ENCODE results near the gene MBTPS1. TPM values are rescaled to one million over a fixed set of nuclear protein-coding genes. Genes with fewer than 3 reads are reported as not detected.

Gene MBTPS1
- total and polyA plus RNA-seq, 4 donors = 28.9 to 108 (median 71.6) TPM

- no peaks in the 10 kb centered on the region for H3K4me1 ChIP-seq (ENCODE audit: control insufficient read depth in 1 of 2, insufficient read depth in 2 of 2, low read length in 2 of 2)
- 91 to 93% methylated on average over 19 of the region's 19 CpGs for WGBS, 2 donors
- no peak overlapping the region for H3K4me3 ChIP-seq (ENCODE audit: low read length in 2 of 2)
- H3K36me3 ChIP-seq (ENCODE audit: control insufficient read depth in 1 of 2, insufficient read depth in 2 of 2, low read length in 1 of 2) = peaks cover 0 to 4% of the 10 kb centered on the region in 2 donors
- no peaks in the 10 kb centered on the region for H3K27me3 ChIP-seq (ENCODE audit: control insufficient read depth in 1 of 2, insufficient read depth in 2 of 2, low read length in 1 of 2)
- H3K27ac ChIP-seq (ENCODE audit: low read depth in 1 of 2, low read length in 2 of 2) = no peak overlapping the region
- DNase-seq = peak in 1 of 2 donors; percentile 34
- intact Hi-C loops (cut with DNase I) = no loop called here
- no peak for ATAC-seq (ENCODE audit: low FRiP score)
- H3K9me3 ChIP-seq (ENCODE audit: control insufficient read depth, low read length) = no peaks in the 10 kb centered on the region
Observed at GRCh38 chr16:84045818-84046470, 70.8 kb downstream of the MBTPS1 start.

GRCh38 chr16:84045001-84045817, 71.5 kb downstream of the MBTPS1 start:
- intact Hi-C loops (cut with DNase I) = no loop called here
- WGBS, 2 donors = 46 to 57% methylated on average over 35 to 36 of the region's 36 CpGs
- Histone ChIP-seq H3K27ac (ENCODE audit: low read depth in 1 of 2, low read length in 2 of 2) (no peak overlapping the region), H3K4me1 (ENCODE audit: control insufficient read depth in 1 of 2, insufficient read depth in 2 of 2, low read length in 2 of 2) (no peaks in the 10 kb centered on the region), H3K9me3 (ENCODE audit: control insufficient read depth, low read length) (no peaks in the 10 kb centered on the region), H3K27me3 (ENCODE audit: control insufficient read depth in 1 of 2, insufficient read depth in 2 of 2, low read length in 1 of 2) (no peaks in the 10 kb centered on the region), H3K36me3 (ENCODE audit: control insufficient read depth in 1 of 2, insufficient read depth in 2 of 2, low read length in 1 of 2) (peaks cover 0 to 2% of the 10 kb centered on the region in 2 donors), H3K4me3 (ENCODE audit: low read length in 2 of 2) (no peak overlapping the region)
- ATAC-seq (ENCODE audit: low FRiP score) (no peak), DNase-seq (peak; percentile 22 to 66)

- Histone ChIP-seq H3K4me1 (ENCODE audit: control insufficient read depth in 1 of 2, insufficient read depth in 2 of 2, low read length in 2 of 2) (no peaks in the 10 kb centered on the region), H3K27ac (ENCODE audit: low read depth in 1 of 2, low read length in 2 of 2) (no peak overlapping the region), H3K36me3 (ENCODE audit: control insufficient read depth in 1 of 2, insufficient read depth in 2 of 2, low read length in 1 of 2) (no peaks in the 10 kb centered on the region), H3K9me3 (ENCODE audit: control insufficient read depth, low read length) (no peaks in the 10 kb centered on the region), H3K4me3 (ENCODE audit: low read length in 2 of 2) (no peak overlapping the region), H3K27me3 (ENCODE audit: control insufficient read depth in 1 of 2, insufficient read depth in 2 of 2, low read length in 1 of 2) (no peaks in the 10 kb centered on the region)
- 47 to 55% methylated on average over 5 of the region's 5 CpGs for WGBS, 2 donors
- DNase-seq (peak; percentile 5 to 48), ATAC-seq (ENCODE audit: low FRiP score) (no peak)
- intact Hi-C loops (cut with DNase I) = no loop called here
Observed at GRCh38 chr16:84044118-84044488, 72.6 kb downstream of the MBTPS1 start.

GRCh38 chr16:84043486-84044117, 73.1 kb downstream of the MBTPS1 start:
- H3K27me3 ChIP-seq (ENCODE audit: control insufficient read depth in 1 of 2, insufficient read depth in 2 of 2, low read length in 1 of 2) = no peaks in the 10 kb centered on the region
- H3K4me3 ChIP-seq (ENCODE audit: low read length in 2 of 2) = no peak overlapping the region
- intact Hi-C loops (cut with DNase I) = no loop called here
- peak; percentile 29 to 65 for DNase-seq
- no peaks in the 10 kb centered on the region for H3K9me3 ChIP-seq (ENCODE audit: control insufficient read depth, low read length)
- H3K27ac ChIP-seq (ENCODE audit: low read depth in 1 of 2, low read length in 2 of 2) = no peak overlapping the region
- no peaks in the 10 kb centered on the region for H3K36me3 ChIP-seq (ENCODE audit: control insufficient read depth in 1 of 2, insufficient read depth in 2 of 2, low read length in 1 of 2)
- H3K4me1 ChIP-seq (ENCODE audit: control insufficient read depth in 1 of 2, insufficient read depth in 2 of 2, low read length in 2 of 2) = no peaks in the 10 kb centered on the region
- WGBS, 2 donors = 50 to 52% methylated on average over 18 of the region's 18 CpGs
- no peak for ATAC-seq (ENCODE audit: low FRiP score)

- H3K9me3 ChIP-seq (ENCODE audit: control insufficient read depth, low read length) = no peaks in the 10 kb centered on the region
- DNase-seq (peak in 1 of 2 donors; percentile 66), ATAC-seq (ENCODE audit: low FRiP score) (no peak)
- H3K4me3 ChIP-seq (ENCODE audit: low read length in 2 of 2) = no peak overlapping the region
- H3K4me1 ChIP-seq (ENCODE audit: control insufficient read depth in 1 of 2, insufficient read depth in 2 of 2, low read length in 2 of 2) = no peaks in the 10 kb centered on the region
- intact Hi-C loops (cut with DNase I) = no loop called here
- H3K36me3 ChIP-seq (ENCODE audit: control insufficient read depth in 1 of 2, insufficient read depth in 2 of 2, low read length in 1 of 2) = no peaks in the 10 kb centered on the region
- whole genome bisulfite sequencing, 2 donors = 57 to 64% methylated on average over 22 of the region's 22 CpGs
- no peaks in the 10 kb centered on the region for H3K27me3 ChIP-seq (ENCODE audit: control insufficient read depth in 1 of 2, insufficient read depth in 2 of 2, low read length in 1 of 2)
- H3K27ac ChIP-seq (ENCODE audit: low read depth in 1 of 2, low read length in 2 of 2) = no peak overlapping the region
Observed at GRCh38 chr16:84042879-84043485, 73.8 kb downstream of the MBTPS1 start.

- intact Hi-C loops (cut with DNase I) = no loop called here
- H3K36me3 ChIP-seq (ENCODE audit: control insufficient read depth in 1 of 2, insufficient read depth in 2 of 2, low read length in 1 of 2) = no peaks in the 10 kb centered on the region
- no peak within 1 kb of the TSS for H3K27ac ChIP-seq (ENCODE audit: low read depth in 1 of 2, low read length in 2 of 2)
- no peaks in the 10 kb centered on the region for H3K4me1 ChIP-seq (ENCODE audit: control insufficient read depth in 1 of 2, insufficient read depth in 2 of 2, low read length in 2 of 2)
- no peaks in the 10 kb centered on the region for H3K9me3 ChIP-seq (ENCODE audit: control insufficient read depth, low read length)
- no peaks in the 10 kb centered on the region for H3K27me3 ChIP-seq (ENCODE audit: control insufficient read depth in 1 of 2, insufficient read depth in 2 of 2, low read length in 1 of 2)
- no peak within 1 kb of the TSS for H3K4me3 ChIP-seq (ENCODE audit: low read length in 2 of 2)
- WGBS, 2 donors = 62 to 64% methylated on average over 9 of the region's 9 CpGs
- ATAC-seq (ENCODE audit: low FRiP score) = no peak
- DNase-seq = peak in 1 of 2 donors; percentile 39
Observed at GRCh38 chr16:84042308-84042878, 74.3 kb downstream of the MBTPS1 start, which contains the start of gene SLC38A8. TSS of gene SLC38A8 (minus strand) at chr16:84042795. CDS start at chr16:84042157, 638 bp downstream.

GRCh38 chr16:84041881-84042280, 74.9 kb downstream of the MBTPS1 start:
- DNase-seq = peak in 1 of 2 donors; percentile 62
- no peak overlapping the region for H3K4me3 ChIP-seq (ENCODE audit: low read length in 2 of 2)
- no peak overlapping the region for H3K27ac ChIP-seq (ENCODE audit: low read depth in 1 of 2, low read length in 2 of 2)
- no peaks in the 10 kb centered on the region for H3K27me3 ChIP-seq (ENCODE audit: control insufficient read depth in 1 of 2, insufficient read depth in 2 of 2, low read length in 1 of 2)
- WGBS, 2 donors = 86 to 87% methylated on average over 17 of the region's 17 CpGs
- H3K36me3 ChIP-seq (ENCODE audit: control insufficient read depth in 1 of 2, insufficient read depth in 2 of 2, low read length in 1 of 2) = no peaks in the 10 kb centered on the region
- no peaks in the 10 kb centered on the region for H3K9me3 ChIP-seq (ENCODE audit: control insufficient read depth, low read length)
- no peak for ATAC-seq (ENCODE audit: low FRiP score)
- intact Hi-C loops (cut with DNase I) = no loop called here
- H3K4me1 ChIP-seq (ENCODE audit: control insufficient read depth in 1 of 2, insufficient read depth in 2 of 2, low read length in 2 of 2) = no peaks in the 10 kb centered on the region
